Esophagus muscularis mucosa (tissue), 4 donors: ENCODE measurements around the gene CEPT1.

Experiments used
- EP300 ChIP-seq: sonication (generic); formaldehyde crosslinking; IDR thresholded peaks from one replicate; pipeline ENCODE4 v1.6.1; 2017; ENCODE audit warnings: antibody characterized with exemption
- POLR2AphosphoS5 ChIP-seq, 2 donors: sonication (generic); formaldehyde crosslinking; IDR thresholded peaks; one replicate each; pipeline ENCODE4 v1.6.1; 2017; ENCODE audit warnings: antibody characterized with exemption in 2 of 2
- TF ChIP-seq, protein P1 (sequence below), 3 experiments: fragments of 200-600 bp in 2 of 3; fragments of 450-650 bp in 1 of 3; sonication (generic) in 2 of 3; IDR thresholded peaks; one replicate each; pipeline ENCODE4 v1.5.1; 2017 to 2019; ENCODE audit warnings: antibody characterized with exemption in 3 of 3, mild to moderate bottlenecking in 2 of 3, moderate library complexity in 1 of 3

DNA sequence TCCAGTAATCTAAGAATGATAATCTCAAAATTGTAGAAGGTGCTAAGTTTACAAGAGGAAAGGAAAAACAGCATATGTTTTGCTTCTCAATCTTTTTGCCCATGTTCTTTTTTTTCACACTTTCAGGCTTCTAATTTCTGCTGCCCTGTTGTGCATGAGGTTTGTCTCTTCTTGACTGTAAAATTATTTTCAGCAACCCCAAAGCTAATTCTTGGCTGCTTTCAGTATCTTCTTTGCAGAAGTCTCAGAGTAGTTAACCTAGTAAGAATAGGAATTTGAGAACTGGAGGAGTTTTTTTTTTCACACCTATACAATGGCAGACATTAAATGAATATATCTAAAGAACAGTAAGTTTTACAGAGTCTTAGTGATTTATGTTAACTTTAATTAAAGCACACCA, 34.0 kb downstream of the CEPT1 start:
- TF ChIP-seq EP300 = no peak
- no peak for TF ChIP-seq POLR2AphosphoS5 (IDR thresholded peaks at IDR 0.05)
- TF ChIP-seq, protein P1, sequence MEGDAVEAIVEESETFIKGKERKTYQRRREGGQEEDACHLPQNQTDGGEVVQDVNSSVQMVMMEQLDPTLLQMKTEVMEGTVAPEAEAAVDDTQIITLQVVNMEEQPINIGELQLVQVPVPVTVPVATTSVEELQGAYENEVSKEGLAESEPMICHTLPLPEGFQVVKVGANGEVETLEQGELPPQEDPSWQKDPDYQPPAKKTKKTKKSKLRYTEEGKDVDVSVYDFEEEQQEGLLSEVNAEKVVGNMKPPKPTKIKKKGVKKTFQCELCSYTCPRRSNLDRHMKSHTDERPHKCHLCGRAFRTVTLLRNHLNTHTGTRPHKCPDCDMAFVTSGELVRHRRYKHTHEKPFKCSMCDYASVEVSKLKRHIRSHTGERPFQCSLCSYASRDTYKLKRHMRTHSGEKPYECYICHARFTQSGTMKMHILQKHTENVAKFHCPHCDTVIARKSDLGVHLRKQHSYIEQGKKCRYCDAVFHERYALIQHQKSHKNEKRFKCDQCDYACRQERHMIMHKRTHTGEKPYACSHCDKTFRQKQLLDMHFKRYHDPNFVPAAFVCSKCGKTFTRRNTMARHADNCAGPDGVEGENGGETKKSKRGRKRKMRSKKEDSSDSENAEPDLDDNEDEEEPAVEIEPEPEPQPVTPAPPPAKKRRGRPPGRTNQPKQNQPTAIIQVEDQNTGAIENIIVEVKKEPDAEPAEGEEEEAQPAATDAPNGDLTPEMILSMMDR (IDR thresholded peaks at IDR 0.05) = no peak
